Testis (tissue), 3 donors: ENCODE data around the gene KCTD17. TPM values are rescaled to one million over a fixed set of nuclear protein-coding genes. Genes with fewer than 3 reads are reported as not detected.

Source experiments
- DNase-seq: peaks from one replicate; pipeline ENCODE4 v3.0.0-alpha.2; 2019
- H3K27ac ChIP-seq, 2 donors: fragments of 200-600 bp; sonication (generic); one replicate each; pipeline ENCODE4 v1.5.1; 2019
- H3K27me3 ChIP-seq: fragments of 200-600 bp; sonication (generic); one replicate; pipeline ENCODE4 v1.5.1; 2019
- H3K36me3 ChIP-seq: fragments of 200-600 bp; sonication (generic); one replicate; pipeline ENCODE4 v1.5.1; 2017; ENCODE audit warnings: low read depth; ENCODE audit errors: missing control alignments
- H3K4me1 ChIP-seq: fragments of 200-600 bp; sonication (generic); one replicate; pipeline ENCODE4 v1.5.1; 2019
- H3K4me3 ChIP-seq, 2 donors: fragments of 200-600 bp; sonication (generic); one replicate each; pipeline ENCODE4 v1.5.1; 2017 to 2019
- H3K9me3 ChIP-seq: fragments of 200-600 bp; sonication (generic); one replicate; pipeline ENCODE4 v1.5.1; 2017
- POLR2A ChIP-seq: fragments of 450-650 bp; IDR thresholded peaks from one replicate; pipeline ENCODE4 v1.6.1; 2017; ENCODE audit warnings: antibody characterized with exemption, mild to moderate bottlenecking, moderate library complexity
- WGBS, 2 donors: methylation state at CpG; one replicate each; pipeline ENCODE4 v1.1.5; 2018; 5-methylcytosine and 5-hydroxymethylcytosine counted together
- intact Hi-C: fragments of 100-400 bp; cut with DNase I; formaldehyde crosslinking; loops from one replicate; pipeline ENCODE4 v1.15.1; 2023; ENCODE audit warnings: low total_unique reads
- polyA plus RNA-seq: library from polyadenylated mRNA; stranded (reverse); fragments of 350-450 nt; fragmentation: Illumina TruSeq; extraction: RNeasy Lipid Tissue Mini Kit (QIAGEN cat#74804); gene quantifications from one replicate; pipeline ENCODE4 v1.2.3, GENCODE V29; 2014; ENCODE audit warnings: low read depth, low replicate concordance; ENCODE audit not compliant: insufficient read depth
- small RNA-seq, 2 donors: library from RNA; depleted of rRNA; stranded (forward); fragments of <200 nt; gene quantifications; one replicate each; pipeline ENCODE3, GENCODE V24; 2016
- total RNA-seq, 2 donors: library from RNA; depleted of rRNA; stranded (reverse); fragments of >200 nt; gene quantifications; one replicate each; pipeline ENCODE4 v1.2.3, GENCODE V29; 2016
- TF ChIP-seq, protein P1 (sequence below), 3 experiments: fragments of 450-650 bp in 2 of 3; fragments of 200-600 bp in 1 of 3; sonication (generic) in 1 of 3; IDR thresholded peaks; one replicate each; pipeline ENCODE4 v1.5.1; 2016 to 2019; ENCODE audit warnings: antibody characterized with exemption in 3 of 3, mild to moderate bottlenecking in 2 of 3, moderate library complexity in 1 of 3

Gene KCTD17
- total and polyA plus RNA-seq, 3 donors from 2014 or later: 39.1 to 99.1 (median 57.0) TPM

DNA sequence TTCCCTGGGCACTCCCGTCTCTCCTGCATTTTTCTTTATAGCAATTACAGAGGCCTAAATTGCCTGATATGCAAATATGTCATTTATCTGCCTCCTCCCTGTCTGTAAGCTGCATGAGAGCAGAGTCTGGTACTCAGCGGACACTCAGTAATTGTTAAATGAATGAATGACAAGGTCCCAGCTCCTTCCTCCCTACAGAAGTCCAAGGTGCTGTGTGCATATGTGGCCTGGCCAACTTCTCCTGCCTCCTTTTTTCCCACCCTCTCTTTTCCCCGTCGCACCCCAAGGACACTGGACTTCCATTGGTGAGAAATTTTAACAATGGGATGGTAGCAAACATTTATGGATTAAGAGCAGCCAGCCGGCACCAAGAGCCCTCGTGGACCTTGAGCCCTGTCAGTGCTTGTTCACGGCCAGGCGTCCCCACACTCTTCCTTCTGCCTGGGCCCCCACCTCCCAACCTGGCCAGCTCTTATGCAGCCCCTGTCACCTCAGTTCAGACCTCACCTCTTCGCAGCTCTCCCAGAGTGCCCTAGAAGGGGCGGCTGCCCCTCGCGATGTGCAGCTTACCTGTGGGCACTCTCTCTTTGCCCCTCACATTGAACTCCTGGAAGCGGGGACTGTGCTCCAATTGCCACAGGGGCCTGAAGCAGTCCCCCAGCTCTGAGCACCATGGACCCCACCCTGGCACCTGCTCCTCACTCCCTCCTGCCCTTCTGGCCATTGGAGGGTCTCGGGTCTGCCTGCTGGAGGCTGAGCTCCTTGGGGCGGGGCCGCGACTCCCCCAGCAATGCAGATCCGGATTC is 56.5 kb downstream of the KCTD17 start:
- 87 to 88% methylated on average over 18 of the region's 18 CpGs for WGBS, 2 donors

DNA sequence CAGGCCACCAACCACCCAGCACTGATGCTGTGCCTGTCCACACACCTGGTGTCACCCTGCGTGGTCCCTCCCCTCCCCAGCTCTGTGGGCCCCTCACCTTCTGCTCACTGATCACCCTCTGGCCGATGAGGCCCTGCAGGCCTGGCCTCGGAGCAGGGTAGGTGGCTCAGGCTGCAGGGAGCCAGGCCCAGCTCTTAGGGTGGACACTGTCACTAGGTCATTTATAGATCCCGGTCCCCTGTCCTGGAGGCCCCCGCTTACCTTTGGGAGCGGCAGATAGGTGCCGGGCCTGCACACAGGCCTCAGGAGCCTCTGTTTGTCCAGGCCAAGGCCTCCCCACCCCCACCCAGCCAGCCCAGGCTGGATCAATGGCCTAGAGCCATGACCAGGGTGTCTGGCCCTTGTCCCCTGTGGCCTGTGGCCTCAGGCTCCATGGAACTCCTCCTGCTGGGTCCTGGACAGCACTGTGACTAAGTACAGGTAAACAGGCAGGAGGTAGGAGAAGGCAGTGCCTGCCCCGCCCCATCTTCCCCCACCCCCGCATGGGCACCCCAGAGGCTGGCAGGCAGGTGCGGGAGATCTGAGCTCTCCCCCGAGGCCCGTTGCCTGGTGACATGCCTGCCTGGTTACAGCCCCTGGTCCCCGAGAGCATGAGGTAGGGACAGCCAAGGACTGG is 57.8 kb downstream of the KCTD17 start, which contains the start of gene TMPRSS6:
TMPRSS6 (minus strand) TSS at position 472 of the 676 bp plus-strand sequence. CDS start 6,296 bp downstream, outside the sequence.
- H3K4me1 ChIP-seq: no peaks in the 10 kb centered on the region
- intact Hi-C loops: no loop called here
- no peak within 1 kb of the TSS for H3K27ac ChIP-seq
- no peaks in the 10 kb centered on the region for H3K36me3 ChIP-seq
- DNase-seq: no peak
- no peak for TF ChIP-seq POLR2A
- WGBS, 2 donors: 84 to 85% methylated on average over 7 to 13 of the region's 13 CpGs
- H3K4me3 ChIP-seq: no peak within 1 kb of the TSS
- H3K9me3 ChIP-seq: no peaks in the 10 kb centered on the region
- H3K27me3 ChIP-seq: no peaks in the 10 kb centered on the region

More for the DNA sequence above, 56.5 kb downstream of the KCTD17 start:
- Histone ChIP-seq H3K4me3 (no peak overlapping the region), H3K36me3 (no peaks in the 10 kb centered on the region), H3K9me3 (no peaks in the 10 kb centered on the region), H3K4me1 (no peaks in the 10 kb centered on the region), H3K27ac (no peak overlapping the region), H3K27me3 (no peaks in the 10 kb centered on the region)
- DNase-seq: no peak
- intact Hi-C loops: no loop called here
- TF ChIP-seq POLR2A: no peak
- TF ChIP-seq, protein P1, sequence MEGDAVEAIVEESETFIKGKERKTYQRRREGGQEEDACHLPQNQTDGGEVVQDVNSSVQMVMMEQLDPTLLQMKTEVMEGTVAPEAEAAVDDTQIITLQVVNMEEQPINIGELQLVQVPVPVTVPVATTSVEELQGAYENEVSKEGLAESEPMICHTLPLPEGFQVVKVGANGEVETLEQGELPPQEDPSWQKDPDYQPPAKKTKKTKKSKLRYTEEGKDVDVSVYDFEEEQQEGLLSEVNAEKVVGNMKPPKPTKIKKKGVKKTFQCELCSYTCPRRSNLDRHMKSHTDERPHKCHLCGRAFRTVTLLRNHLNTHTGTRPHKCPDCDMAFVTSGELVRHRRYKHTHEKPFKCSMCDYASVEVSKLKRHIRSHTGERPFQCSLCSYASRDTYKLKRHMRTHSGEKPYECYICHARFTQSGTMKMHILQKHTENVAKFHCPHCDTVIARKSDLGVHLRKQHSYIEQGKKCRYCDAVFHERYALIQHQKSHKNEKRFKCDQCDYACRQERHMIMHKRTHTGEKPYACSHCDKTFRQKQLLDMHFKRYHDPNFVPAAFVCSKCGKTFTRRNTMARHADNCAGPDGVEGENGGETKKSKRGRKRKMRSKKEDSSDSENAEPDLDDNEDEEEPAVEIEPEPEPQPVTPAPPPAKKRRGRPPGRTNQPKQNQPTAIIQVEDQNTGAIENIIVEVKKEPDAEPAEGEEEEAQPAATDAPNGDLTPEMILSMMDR (IDR thresholded peaks at IDR 0.05): no peak

GRCh38 chr22:37111156-37111717 is 59.7 kb downstream of the KCTD17 start:
- no peaks in the 10 kb centered on the region for H3K4me1 ChIP-seq
- no peak overlapping the region for H3K4me3 ChIP-seq
- H3K36me3 ChIP-seq: no peaks in the 10 kb centered on the region
- 90 to 93% methylated on average over 13 of the region's 13 CpGs for WGBS, 2 donors
- DNase-seq: no peak
- no peaks in the 10 kb centered on the region for H3K27me3 ChIP-seq
- intact Hi-C loops: no loop called here
- no peaks in the 10 kb centered on the region for H3K9me3 ChIP-seq
- no peak overlapping the region for H3K27ac ChIP-seq
- TF ChIP-seq, protein P1 (IDR thresholded peaks at IDR 0.05): no peak
- no peak for TF ChIP-seq POLR2A

DNA sequence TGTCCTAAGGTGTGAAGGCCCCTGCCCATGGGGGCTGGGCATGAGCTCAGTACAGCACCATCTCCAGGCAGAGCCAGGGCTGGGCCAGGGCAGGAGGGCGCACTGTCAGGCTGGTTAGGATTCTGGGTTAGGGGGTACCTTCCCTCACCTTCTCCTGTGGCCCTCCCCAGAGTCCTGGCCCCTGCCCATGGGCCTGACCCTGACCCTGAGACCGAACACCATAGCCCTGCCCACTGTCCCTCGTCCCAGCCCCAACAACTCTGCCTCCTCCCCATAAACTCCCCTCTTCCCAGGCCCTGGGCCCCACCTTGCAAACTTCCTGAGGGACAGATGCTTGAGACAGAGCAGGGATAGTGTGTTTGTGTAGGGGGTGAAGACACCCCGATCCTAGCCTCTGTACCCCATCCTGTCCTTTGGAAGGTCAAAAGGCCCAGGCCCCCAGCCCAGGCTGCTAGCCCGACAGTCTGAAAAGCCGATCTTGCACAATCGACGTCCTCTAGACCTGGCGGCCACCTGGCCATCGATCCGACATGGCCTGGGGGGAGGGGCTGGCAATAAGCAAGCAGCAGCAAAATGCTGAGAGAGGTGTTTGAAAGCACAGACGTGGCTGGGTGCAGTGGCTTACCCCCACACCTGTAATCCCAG is 60.7 kb downstream of the KCTD17 start:
- Histone ChIP-seq H3K4me3 (no peak overlapping the region), H3K27ac (no peak overlapping the region), H3K4me1 (no peaks in the 10 kb centered on the region), H3K36me3 (no peaks in the 10 kb centered on the region), H3K9me3 (no peaks in the 10 kb centered on the region), H3K27me3 (no peaks in the 10 kb centered on the region)
- 71 to 74% methylated on average over 12 of the region's 12 CpGs for WGBS, 2 donors
- intact Hi-C loops: no loop called here
- TF ChIP-seq, protein P1 (IDR thresholded peaks at IDR 0.05): no peak
- TF ChIP-seq POLR2A: no peak
- DNase-seq: no peak

Small RNAs within 50 kb of the gene (small RNA-seq; reads per million reads assigned to genes)
- 0 reads per million in 2 donors for gene RF00019

Other genes starting within 250 kb of the KCTD17 start
- gene PVALB, start 234.7 kb upstream of the KCTD17 start, total RNA-seq: 1 to 10 TPM in 1 of 2 donors, not detected in 1; 3.0 TPM
- 2.3 TPM for gene PVALB, start 234.7 kb upstream of the KCTD17 start, polyA plus RNA-seq
- gene NCF4, start 190.7 kb upstream of the KCTD17 start, total RNA-seq: 1 to 10 TPM; 2.7 to 6.8 TPM
- 7.1 TPM for gene NCF4, start 190.7 kb upstream of the KCTD17 start, polyA plus RNA-seq
- 1 to 10 TPM; 2.3 to 2.6 TPM for gene CSF2RB, start 138.1 kb upstream of the KCTD17 start, total RNA-seq
- gene CSF2RB, start 138.1 kb upstream of the KCTD17 start, polyA plus RNA-seq: 4.0 TPM
- 10 to 100 TPM; 18.0 to 20.9 TPM for gene TST, start 32.3 kb upstream of the KCTD17 start, total RNA-seq
- gene TST, start 32.3 kb upstream of the KCTD17 start, polyA plus RNA-seq: 18.2 TPM
- 100 to 1,000 TPM in 1 of 2 donors, 10 to 100 TPM in 1; 99.6 to 114 TPM for gene MPST, start 32.0 kb upstream of the KCTD17 start, total RNA-seq
- gene MPST, start 32.0 kb upstream of the KCTD17 start, polyA plus RNA-seq: 64.1 TPM
- gene TMPRSS6, start 58.0 kb downstream of the KCTD17 start, total RNA-seq: 1 to 10 TPM; 1.5 to 3.4 TPM
- 4.0 TPM for gene TMPRSS6, start 58.0 kb downstream of the KCTD17 start, polyA plus RNA-seq
- gene IL2RB, start 98.2 kb downstream of the KCTD17 start, total RNA-seq: 1 to 10 TPM in 1 of 2 donors, under 1 TPM in 1; 0.74 to 1.5 TPM
- gene IL2RB, start 98.2 kb downstream of the KCTD17 start, polyA plus RNA-seq: 2.9 TPM
- gene C1QTNF6, start 136.5 kb downstream of the KCTD17 start, total RNA-seq: 10 to 100 TPM; 12.6 to 14.8 TPM
- 15.0 TPM for gene C1QTNF6, start 136.5 kb downstream of the KCTD17 start, polyA plus RNA-seq
- 10 to 100 TPM; 40.1 to 54.4 TPM for gene SSTR3, start 160.7 kb downstream of the KCTD17 start, total RNA-seq
- gene SSTR3, start 160.7 kb downstream of the KCTD17 start, polyA plus RNA-seq: 26.8 TPM
- 10 to 100 TPM in 1 of 2 donors, 1 to 10 TPM in 1; 1.2 to 10.7 TPM for gene RAC2, start 192.5 kb downstream of the KCTD17 start, total RNA-seq
- 15.5 TPM for gene RAC2, start 192.5 kb downstream of the KCTD17 start, polyA plus RNA-seq
- 1 to 10 TPM; 2.7 to 7.2 TPM for gene CYTH4, start 230.8 kb downstream of the KCTD17 start, total RNA-seq
- 6.8 TPM for gene CYTH4, start 230.8 kb downstream of the KCTD17 start, polyA plus RNA-seq